WTC11 (cell line): Measurements from ENCODE around the gene IVL. TPM values are rescaled to one million over a fixed set of nuclear protein-coding genes. Genes with fewer than 3 reads are reported as not detected.

ENCODE experiments used
- ATAC-seq: fragments of 200-7000 bp; cut with Tn5 transposase; 2 replicates; pipeline ENCODE4 v1.10.0; 2021; ENCODE audit warnings: mild to moderate bottlenecking, moderate library complexity
- CTCF ChIA-PET: fragments of 300-600 bp; sonication (Branson Sonifier 250); formaldehyde crosslinking; loops from one replicate; lab custom pipeline; 2021; ENCODE audit warnings: antibody characterized with exemption; lab: Charles Lee
- POLR2A ChIA-PET: fragments of 350-600 bp; sonication (Branson Sonifier 250); formaldehyde crosslinking; loops from one replicate; lab custom pipeline; 2021; ENCODE audit warnings: antibody characterized with exemption; lab: Charles Lee
- DNase-seq: peaks from one replicate; pipeline ENCODE4 v3.0.0; 2021; ENCODE audit warnings: low spot score
- H3K27ac Mint-ChIP-seq: 2 replicates; pipeline ENCODE4 v1.8.0; 2021; ENCODE audit warnings: mixed read lengths
- H3K27me3 Mint-ChIP-seq: 2 replicates; pipeline ENCODE4 v1.8.0; 2021; ENCODE audit warnings: low read depth, mild to moderate bottlenecking, moderate library complexity, mixed read lengths
- H3K36me3 Mint-ChIP-seq: 2 replicates; pipeline ENCODE4 v1.8.0; 2021; ENCODE audit warnings: mixed read lengths
- H3K4me1 Mint-ChIP-seq: 2 replicates; pipeline ENCODE4 v1.8.0; 2022; ENCODE audit warnings: mixed read lengths
- H3K4me3 Mint-ChIP-seq: 2 replicates; pipeline ENCODE4 v1.8.0; 2021; ENCODE audit warnings: mild to moderate bottlenecking, moderate library complexity, mixed read lengths
- H3K9me3 Mint-ChIP-seq: 2 replicates; pipeline ENCODE4 v1.8.0; 2021; ENCODE audit warnings: mixed read lengths
- ARID4B ChIP-seq: sonication (generic); formaldehyde crosslinking; IDR thresholded peaks from 2 replicates; pipeline ENCODE4 v1.8.0; 2023; ENCODE audit warnings: missing genetic modification reagents, mild to moderate bottlenecking, borderline replicate concordance
- ATF3 ChIP-seq: sonication (generic); formaldehyde crosslinking; conservative IDR thresholded peaks from 2 replicates; pipeline ENCODE4 v1.8.1; 2022; ENCODE audit warnings: mild to moderate bottlenecking, missing genetic modification reagents
- E2F5 ChIP-seq: sonication (generic); formaldehyde crosslinking; IDR thresholded peaks from 2 replicates; pipeline ENCODE4 v1.8.1; 2022; ENCODE audit warnings: mild to moderate bottlenecking, moderate library complexity, missing genetic modification reagents
- IRF2 ChIP-seq: sonication (generic); formaldehyde crosslinking; IDR thresholded peaks from 2 replicates; pipeline ENCODE4 v1.8.0; 2022; ENCODE audit warnings: low read depth, missing genetic modification reagents, borderline replicate concordance
- NFE2L1 ChIP-seq: sonication (generic); formaldehyde crosslinking; IDR thresholded peaks from 2 replicates; pipeline ENCODE4 v1.8.1; 2023; ENCODE audit warnings: missing genetic modification reagents
- NR2C2 ChIP-seq: sonication (generic); formaldehyde crosslinking; IDR thresholded peaks from 2 replicates; pipeline ENCODE4 v1.8.0; 2022; ENCODE audit warnings: mild to moderate bottlenecking, missing genetic modification reagents
- SMAD4 ChIP-seq: sonication (generic); formaldehyde crosslinking; IDR thresholded peaks from 2 replicates; pipeline ENCODE4 v1.8.0; 2022; ENCODE audit warnings: mild to moderate bottlenecking, missing genetic modification reagents
- SP1 ChIP-seq: sonication (generic); formaldehyde crosslinking; conservative IDR thresholded peaks from 2 replicates; pipeline ENCODE4 v1.8.1; 2022; ENCODE audit warnings: missing genetic modification reagents
- TEAD4 ChIP-seq: sonication (generic); formaldehyde crosslinking; IDR thresholded peaks from 2 replicates; pipeline ENCODE4 v1.8.0; 2022; ENCODE audit warnings: mild to moderate bottlenecking, missing genetic modification reagents
- ZMAT4 ChIP-seq: fragments of 250-450 bp; sonication (Bioruptor Pico); IDR thresholded peaks from 2 replicates; pipeline ENCODE4 v1.9.0; 2021; ENCODE audit warnings: mild to moderate bottlenecking
- ZNF121 ChIP-seq: sonication (generic); formaldehyde crosslinking; IDR thresholded peaks from 2 replicates; pipeline ENCODE4 v1.8.0; 2023; ENCODE audit warnings: missing genetic modification reagents
- ZNF232 ChIP-seq: sonication (generic); formaldehyde crosslinking; IDR thresholded peaks from 2 replicates; pipeline ENCODE4 v1.8.0; 2022; ENCODE audit warnings: mild to moderate bottlenecking, missing genetic modification reagents
- ZNF263 ChIP-seq: sonication (generic); formaldehyde crosslinking; IDR thresholded peaks from 2 replicates; pipeline ENCODE4 v1.8.1; 2022; ENCODE audit warnings: low read depth, mild to moderate bottlenecking, moderate library complexity, missing genetic modification reagents
- ZNF281 ChIP-seq: sonication (generic); formaldehyde crosslinking; IDR thresholded peaks from 2 replicates; pipeline ENCODE4 v1.8.0; 2023; ENCODE audit warnings: mild to moderate bottlenecking, missing genetic modification reagents
- ZNF671 ChIP-seq: fragments of 250-450 bp; sonication (Bioruptor Pico); IDR thresholded peaks from 2 replicates; pipeline ENCODE4 v1.8.0; 2021; ENCODE audit warnings: mild to moderate bottlenecking
- total RNA-seq: library from RNA; stranded (reverse); gene quantifications from 3 replicates; pipeline ENCODE4 v1.2.3, GENCODE V29; 2021
- TF ChIP-seq, protein P1 (sequence below): sonication (generic); formaldehyde crosslinking; IDR thresholded peaks from 2 replicates; pipeline ENCODE4 v1.8.1; 2022; ENCODE audit warnings: mild to moderate bottlenecking, missing genetic modification reagents, moderate library complexity, borderline replicate concordance
- TF ChIP-seq, protein P2 (sequence below): sonication (generic); formaldehyde crosslinking; IDR thresholded peaks from 2 replicates; pipeline ENCODE4 v1.8.1; 2023; ENCODE audit warnings: mild to moderate bottlenecking, missing genetic modification reagents
- TF ChIP-seq, protein P3 (sequence below): sonication (generic); formaldehyde crosslinking; IDR thresholded peaks from 2 replicates; pipeline ENCODE4 v1.8.1; 2022; ENCODE audit warnings: missing genetic modification reagents, borderline replicate concordance
- TF ChIP-seq, protein P4 (sequence below): sonication (generic); formaldehyde crosslinking; IDR thresholded peaks from 2 replicates; pipeline ENCODE4 v1.8.1; 2023; ENCODE audit warnings: mild to moderate bottlenecking, missing genetic modification reagents

IVL gene
- total RNA-seq, 1 experiment from 2014 or later, result not detected

DNA sequence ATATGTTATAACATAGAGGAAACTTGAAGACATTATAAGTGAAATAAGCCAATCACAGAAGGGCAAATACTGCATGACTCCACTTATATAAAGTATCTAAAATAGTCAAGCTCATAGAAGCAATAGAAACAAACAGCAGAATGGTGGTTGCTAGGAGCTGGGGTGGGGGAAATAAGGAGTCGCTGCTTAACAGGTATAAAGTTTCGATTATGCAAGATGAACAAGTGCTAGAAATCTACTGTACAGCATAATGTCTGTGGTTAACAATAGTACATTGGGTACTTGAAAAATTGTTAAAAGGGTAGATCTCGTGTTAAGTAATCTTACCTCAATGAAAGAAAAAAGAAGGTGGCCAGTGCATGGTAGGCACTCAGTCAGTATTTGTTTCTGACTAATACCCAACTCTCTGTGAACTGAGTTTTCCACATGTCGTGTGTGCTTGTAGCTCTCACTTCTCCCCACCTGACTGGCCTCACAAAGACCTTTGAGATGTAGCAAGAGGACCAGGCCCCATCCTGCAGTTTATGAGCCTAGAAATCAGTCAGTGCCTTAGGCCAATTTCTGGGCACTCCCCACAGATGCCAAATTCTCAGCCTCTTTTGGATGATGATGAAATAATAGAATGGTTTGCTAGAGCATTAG lies 23.9 kb downstream of the IVL start (continued):
- TF ChIP-seq ARID4B (no peak), E2F5 (CRISPR knock-in tag) (no peak), NR2C2 (no peak), ZMAT4 (CRISPR knock-in tag) (no peak), TEAD4 (no peak)
- TF ChIP-seq, protein P1, sequence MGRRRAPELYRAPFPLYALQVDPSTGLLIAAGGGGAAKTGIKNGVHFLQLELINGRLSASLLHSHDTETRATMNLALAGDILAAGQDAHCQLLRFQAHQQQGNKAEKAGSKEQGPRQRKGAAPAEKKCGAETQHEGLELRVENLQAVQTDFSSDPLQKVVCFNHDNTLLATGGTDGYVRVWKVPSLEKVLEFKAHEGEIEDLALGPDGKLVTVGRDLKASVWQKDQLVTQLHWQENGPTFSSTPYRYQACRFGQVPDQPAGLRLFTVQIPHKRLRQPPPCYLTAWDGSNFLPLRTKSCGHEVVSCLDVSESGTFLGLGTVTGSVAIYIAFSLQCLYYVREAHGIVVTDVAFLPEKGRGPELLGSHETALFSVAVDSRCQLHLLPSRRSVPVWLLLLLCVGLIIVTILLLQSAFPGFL, result no peak
- TF ChIP-seq, protein P2, sequence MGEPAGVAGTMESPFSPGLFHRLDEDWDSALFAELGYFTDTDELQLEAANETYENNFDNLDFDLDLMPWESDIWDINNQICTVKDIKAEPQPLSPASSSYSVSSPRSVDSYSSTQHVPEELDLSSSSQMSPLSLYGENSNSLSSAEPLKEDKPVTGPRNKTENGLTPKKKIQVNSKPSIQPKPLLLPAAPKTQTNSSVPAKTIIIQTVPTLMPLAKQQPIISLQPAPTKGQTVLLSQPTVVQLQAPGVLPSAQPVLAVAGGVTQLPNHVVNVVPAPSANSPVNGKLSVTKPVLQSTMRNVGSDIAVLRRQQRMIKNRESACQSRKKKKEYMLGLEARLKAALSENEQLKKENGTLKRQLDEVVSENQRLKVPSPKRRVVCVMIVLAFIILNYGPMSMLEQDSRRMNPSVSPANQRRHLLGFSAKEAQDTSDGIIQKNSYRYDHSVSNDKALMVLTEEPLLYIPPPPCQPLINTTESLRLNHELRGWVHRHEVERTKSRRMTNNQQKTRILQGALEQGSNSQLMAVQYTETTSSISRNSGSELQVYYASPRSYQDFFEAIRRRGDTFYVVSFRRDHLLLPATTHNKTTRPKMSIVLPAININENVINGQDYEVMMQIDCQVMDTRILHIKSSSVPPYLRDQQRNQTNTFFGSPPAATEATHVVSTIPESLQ, result no peak

- no peak for DNase-seq
- POLR2A ChIA-PET, result no interaction called here
- peaks cover 23% of the 10 kb centered on the region for H3K9me3 Mint-ChIP-seq
- TF ChIP-seq NFE2L1 (no peak), ZNF281 (CRISPR knock-in tag) (no peak), ZNF263 (CRISPR knock-in tag) (no peak), ZNF671 (CRISPR knock-in tag) (no peak), ZNF121 (CRISPR knock-in tag) (no peak), ZMAT4 (CRISPR knock-in tag) (no peak), ATF3 (CRISPR knock-in tag) (no peak), ZNF232 (no peak), IRF2 (CRISPR knock-in tag) (no peak), SP1 (CRISPR knock-in tag) (no peak), SMAD4 (no peak)
- TF ChIP-seq, protein P3, sequence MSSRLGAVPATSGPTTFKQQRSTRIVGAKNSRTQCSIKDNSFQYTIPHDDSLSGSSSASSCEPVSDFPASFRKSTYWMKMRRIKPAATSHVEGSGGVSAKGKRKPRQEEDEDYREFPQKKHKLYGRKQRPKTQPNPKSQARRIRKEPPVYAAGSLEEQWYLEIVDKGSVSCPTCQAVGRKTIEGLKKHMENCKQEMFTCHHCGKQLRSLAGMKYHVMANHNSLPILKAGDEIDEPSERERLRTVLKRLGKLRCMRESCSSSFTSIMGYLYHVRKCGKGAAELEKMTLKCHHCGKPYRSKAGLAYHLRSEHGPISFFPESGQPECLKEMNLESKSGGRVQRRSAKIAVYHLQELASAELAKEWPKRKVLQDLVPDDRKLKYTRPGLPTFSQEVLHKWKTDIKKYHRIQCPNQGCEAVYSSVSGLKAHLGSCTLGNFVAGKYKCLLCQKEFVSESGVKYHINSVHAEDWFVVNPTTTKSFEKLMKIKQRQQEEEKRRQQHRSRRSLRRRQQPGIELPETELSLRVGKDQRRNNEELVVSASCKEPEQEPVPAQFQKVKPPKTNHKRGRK (CRISPR knock-in tag), result no peak
- TF ChIP-seq, protein P4, sequence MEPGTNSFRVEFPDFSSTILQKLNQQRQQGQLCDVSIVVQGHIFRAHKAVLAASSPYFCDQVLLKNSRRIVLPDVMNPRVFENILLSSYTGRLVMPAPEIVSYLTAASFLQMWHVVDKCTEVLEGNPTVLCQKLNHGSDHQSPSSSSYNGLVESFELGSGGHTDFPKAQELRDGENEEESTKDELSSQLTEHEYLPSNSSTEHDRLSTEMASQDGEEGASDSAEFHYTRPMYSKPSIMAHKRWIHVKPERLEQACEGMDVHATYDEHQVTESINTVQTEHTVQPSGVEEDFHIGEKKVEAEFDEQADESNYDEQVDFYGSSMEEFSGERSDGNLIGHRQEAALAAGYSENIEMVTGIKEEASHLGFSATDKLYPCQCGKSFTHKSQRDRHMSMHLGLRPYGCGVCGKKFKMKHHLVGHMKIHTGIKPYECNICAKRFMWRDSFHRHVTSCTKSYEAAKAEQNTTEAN (CRISPR knock-in tag), result no peak
Measured at GRCh38 chr1:152933196-152933595, 24.9 kb downstream of the IVL start.

More at GRCh38 chr1:152933196-152933595, 24.9 kb downstream of the IVL start:
- peaks cover 7% of the 10 kb centered on the region for H3K36me3 Mint-ChIP-seq
- H3K27ac Mint-ChIP-seq, result no peak overlapping the region
- CTCF ChIA-PET, result no interaction called here
- no peaks in the 10 kb centered on the region for H3K27me3 Mint-ChIP-seq
- ATAC-seq, result no peak
- H3K4me1 Mint-ChIP-seq, result no peaks in the 10 kb centered on the region
- H3K4me3 Mint-ChIP-seq, result no peak overlapping the region
